Endothelial cell (in vitro differentiated cells): Measurements from ENCODE around the gene AIFM3. TPM values are rescaled to one million over a fixed set of nuclear protein-coding genes. Genes with fewer than 3 reads are reported as not detected.

ENCODE experiments used
- DNase-seq: peaks from one replicate; pipeline ENCODE4 v3.0.0; 2021; ENCODE audit warnings: low spot score
- H3K27ac Mint-ChIP-seq: one replicate; pipeline ENCODE4 v1.8.0; 2021; ENCODE audit warnings: mixed read lengths, inconsistent platforms; ENCODE audit not compliant: unreplicated experiment
- H3K27me3 Mint-ChIP-seq: one replicate; pipeline ENCODE4 v1.8.0; 2021; ENCODE audit warnings: mild to moderate bottlenecking, moderate library complexity, mixed read lengths, inconsistent platforms; ENCODE audit not compliant: unreplicated experiment
- H3K36me3 Mint-ChIP-seq: one replicate; pipeline ENCODE4 v1.8.0; 2021; ENCODE audit warnings: mild to moderate bottlenecking, low read depth, mixed read lengths, inconsistent platforms; ENCODE audit not compliant: unreplicated experiment
- H3K4me1 Mint-ChIP-seq: one replicate; pipeline ENCODE4 v1.8.0; 2021; ENCODE audit warnings: mild to moderate bottlenecking, mixed read lengths, inconsistent platforms; ENCODE audit not compliant: unreplicated experiment
- H3K4me3 Mint-ChIP-seq: one replicate; pipeline ENCODE4 v1.8.0; 2021; ENCODE audit warnings: mild to moderate bottlenecking, mixed read lengths, inconsistent platforms; ENCODE audit not compliant: unreplicated experiment
- H3K9me3 Mint-ChIP-seq: one replicate; pipeline ENCODE4 v1.8.0; 2021; ENCODE audit warnings: mixed read lengths, inconsistent platforms; ENCODE audit not compliant: unreplicated experiment
- CTCF ChIP-seq: fragments of 200-600 bp; sonication (generic); IDR thresholded peaks from one replicate; pipeline ENCODE4 v1.5.0; 2021; ENCODE audit warnings: antibody characterized with exemption; ENCODE audit not compliant: unreplicated experiment
- total RNA-seq: library from RNA; stranded (reverse); fragmentation: NEBNext Ultra II Directional; extraction: Animal tissue kit (Norgen Biotek cat#: 25700); gene quantifications from one replicate; pipeline ENCODE4 v1.2.1, GENCODE V29; 2021; ENCODE audit not compliant: unreplicated experiment

The AIFM3 gene
- total RNA-seq, 1 donor from 2014 or later: 0.15 TPM

GRCh38 chr22:20994128-20994901 lies 27.3 kb downstream of the AIFM3 start:
- Mint-ChIP-seq H3K4me3 (no peak overlapping the region), H3K9me3 (no peaks in the 10 kb centered on the region), H3K4me1 (no peaks in the 10 kb centered on the region), H3K27me3 (peaks cover 12% of the 10 kb centered on the region), H3K27ac (no peak overlapping the region), H3K36me3 (peaks cover 12% of the 10 kb centered on the region)
- DNase-seq: no peak
- TF ChIP-seq CTCF: no peak

- DNase-seq: no peak
- no peak overlapping the region for H3K4me3 Mint-ChIP-seq
- no peak overlapping the region for H3K27ac Mint-ChIP-seq
- H3K36me3 Mint-ChIP-seq: peaks cover 12% of the 10 kb centered on the region
- no peak for TF ChIP-seq CTCF
- H3K27me3 Mint-ChIP-seq: peaks cover 12% of the 10 kb centered on the region
- no peaks in the 10 kb centered on the region for H3K4me1 Mint-ChIP-seq
- H3K9me3 Mint-ChIP-seq: no peaks in the 10 kb centered on the region
Observed at GRCh38 chr22:20994902-20995241, 27.8 kb downstream of the AIFM3 start.

GRCh38 chr22:20995329-20996030 lies 28.4 kb downstream of the AIFM3 start:
- Mint-ChIP-seq H3K27ac (no peak overlapping the region), H3K27me3 (peaks cover 10% of the 10 kb centered on the region), H3K4me3 (no peak overlapping the region), H3K9me3 (no peaks in the 10 kb centered on the region), H3K4me1 (no peaks in the 10 kb centered on the region), H3K36me3 (peaks cover 8% of the 10 kb centered on the region)
- no peak for DNase-seq
- no peak for TF ChIP-seq CTCF

- Mint-ChIP-seq H3K27ac (no peak overlapping the region), H3K4me1 (peaks cover 2% of the 10 kb centered on the region), H3K9me3 (no peaks in the 10 kb centered on the region), H3K4me3 (no peak overlapping the region), H3K36me3 (peaks cover 8% of the 10 kb centered on the region), H3K27me3 (peaks cover 6% of the 10 kb centered on the region)
- no peak for DNase-seq
- no peak for TF ChIP-seq CTCF
Observed at GRCh38 chr22:20996031-20996410, 29.0 kb downstream of the AIFM3 start.
